Stomach (tissue), 4 donors: ENCODE results near the gene BAZ2B.

Source experiments
- CTCF ChIP-seq, 7 experiments: fragments of 450-650 bp in 4 of 7; fragments of 200-600 bp in 3 of 7; sonication (generic) in 3 of 7; IDR thresholded peaks; one replicate each; pipeline ENCODE4 v1.5.1; 2016 to 2019; ENCODE audit warnings: antibody characterized with exemption in 7 of 7, control low read depth in 2 of 7, mild to moderate bottlenecking in 1 of 7
- POLR2A ChIP-seq, 4 donors: fragments of 450-650 bp; IDR thresholded peaks; one replicate each; pipeline ENCODE4 v1.6.1; 2016; ENCODE audit warnings: antibody characterized with exemption in 4 of 4, control low read depth in 2 of 4, mild to moderate bottlenecking in 1 of 4, moderate library complexity in 1 of 4
- POLR2AphosphoS5 ChIP-seq, 3 donors: sonication (generic); formaldehyde crosslinking; IDR thresholded peaks; one replicate each; pipeline ENCODE4 v1.6.1; 2016; ENCODE audit warnings: antibody characterized with exemption in 3 of 3

- TF ChIP-seq CTCF (IDR thresholded peaks at IDR 0.05), result no peak
- TF ChIP-seq POLR2AphosphoS5 (IDR thresholded peaks at IDR 0.05), result no peak
- TF ChIP-seq POLR2A (IDR thresholded peaks at IDR 0.05), result no peak
Observed at GRCh38 chr2:159307942-159308341, 308.4 kb downstream of the BAZ2B start.
